Gastrocnemius medialis (tissue), 4 donors: ENCODE measurements around the gene ADIPOQ. TPM values are rescaled to one million over a fixed set of nuclear protein-coding genes. Genes with fewer than 3 reads are reported as not detected.

Experiments used
- ATAC-seq, 2 donors: fragments of 150-250 bp; one replicate each; pipeline ENCODE4 v1.9.1; 2016
- DNase-seq, 2 donors: peaks; one replicate each; pipeline ENCODE4 v3.0.0-alpha.2; 2019
- H3K27ac ChIP-seq, 4 donors: fragments of 200-600 bp; sonication (generic); 1 replicate in 1 of 4; 2 replicates in 3 of 4; pipeline ENCODE4 v1.5.1; 2016 to 2018; ENCODE audit warnings: mild to moderate bottlenecking in 2 of 4, moderate library complexity in 1 of 4
- H3K27me3 ChIP-seq, 3 donors: fragments of 200-600 bp; sonication (generic) in 2 of 3; 1 replicate in 1 of 3; 2 replicates in 2 of 3; pipeline versions ENCODE4 v1.5.1 to v1.6.0; 2016 to 2019; ENCODE audit warnings: mild to moderate bottlenecking in 1 of 3, moderate library complexity in 1 of 3
- H3K36me3 ChIP-seq, 2 donors: fragments of 200-600 bp; sonication (generic) in 1 of 2; one replicate each; pipeline ENCODE4 v1.5.1; 2017 to 2018
- H3K4me1 ChIP-seq, 2 donors: fragments of 200-600 bp; sonication (generic) in 1 of 2; one replicate each; pipeline ENCODE4 v1.5.1; 2016 to 2017; ENCODE audit warnings: mild to moderate bottlenecking in 2 of 2
- H3K4me3 ChIP-seq, 4 donors: fragments of 200-600 bp; sonication (generic) in 3 of 4; 1 replicate in 1 of 4; 2 replicates in 3 of 4; pipeline ENCODE4 v1.5.1; 2016 to 2019; ENCODE audit warnings: mild to moderate bottlenecking in 2 of 4
- H3K9me3 ChIP-seq, 3 donors: fragments of 200-600 bp; sonication (generic) in 2 of 3; 1 replicate in 1 of 3; 2 replicates in 2 of 3; pipeline ENCODE4 v1.5.1; 2016 to 2019
- CTCF ChIP-seq, 5 experiments: fragments of 450-650 bp in 3 of 5; fragments of 200-600 bp in 2 of 5; sonication (generic) in 2 of 5; IDR thresholded peaks in 4 of 5; conservative IDR thresholded peaks in 1 of 5; 1 replicate in 4 of 5; 2 replicates in 1 of 5; pipeline ENCODE4 v1.5.1; 2016 to 2019; ENCODE audit warnings: antibody characterized with exemption in 5 of 5, mild to moderate bottlenecking in 3 of 5, moderate library complexity in 3 of 5
- POLR2A ChIP-seq, 2 donors: fragments of 450-650 bp; IDR thresholded peaks; one replicate each; pipeline ENCODE4 v1.6.1; 2017; ENCODE audit warnings: antibody characterized with exemption in 2 of 2, mild to moderate bottlenecking in 2 of 2, moderate library complexity in 2 of 2
- in situ Hi-C, 4 donors: fragments of 200-750 bp; cut with MboI; loops; one replicate each; pipeline versions ENCODE4 v1.15.0 to v1.8.0; 2017; ENCODE audit warnings: low sequenced_read_pairs in 4 of 4
- intact Hi-C: fragments of 100-400 bp; cut with DNase I; formaldehyde crosslinking; loops from one replicate; pipeline ENCODE4 v1.15.1; 2023; ENCODE audit warnings: low total_unique reads
- total RNA-seq, 4 donors: library from RNA; depleted of rRNA; stranded (reverse); fragments of >200 nt; gene quantifications; one replicate each; pipeline versions ENCODE4 v1.1.0 to v1.2.3, GENCODE V29; 2016

The ADIPOQ gene
- total RNA-seq, 4 donors from 2014 or later, result 0.33 to 4.1 (median 1.8) TPM

- Histone ChIP-seq H3K4me1 (peaks cover 0 to 14% of the 10 kb centered on the region in 2 donors), H3K27me3 (peaks cover 45 to 64% (median 62%) of the 10 kb centered on the region in 3 donors), H3K36me3 (no peaks in the 10 kb centered on the region), H3K9me3 (no peaks in the 10 kb centered on the region), H3K4me3 (peak overlapping the region; percentile 65 to 90 (median 86)), H3K27ac (peak overlapping the region in 3 of 4 donors; percentile 30 to 75 (median 49))
- in situ Hi-C loops, result no loop called here
- peak; percentile 45 to 67 for DNase-seq
- TF ChIP-seq CTCF (IDR thresholded peaks at IDR 0.05 in 4 of 5, conservative IDR thresholded peaks at IDR 0.05 in 1 of 5) (no peak), POLR2A (IDR thresholded peaks at IDR 0.05) (peak; percentile 59 to 61)
- intact Hi-C loops, result loop anchor here (1.0 to 5.0 kb wide), 3 partner anchors 21 to 850 kb away; partner anchors contain the start of genes RFC4 and ST6GAL1
- ATAC-seq, result peak; percentile 87 to 94
These were observed 15.3 kb upstream of the ADIPOQ start for GRCh38 chr3:186826976-186827857.

GRCh38 chr3:186828340-186828739 is 14.2 kb upstream of the ADIPOQ start:
- H3K4me1 ChIP-seq, result peaks cover 0 to 14% of the 10 kb centered on the region in 2 donors
- TF ChIP-seq CTCF (IDR thresholded peaks at IDR 0.05 in 4 of 5, conservative IDR thresholded peaks at IDR 0.05 in 1 of 5) (no peak), POLR2A (IDR thresholded peaks at IDR 0.05) (no peak)
- in situ Hi-C loops, result no loop called here
- H3K27ac ChIP-seq, result no peak overlapping the region
- H3K9me3 ChIP-seq, result no peaks in the 10 kb centered on the region
- no peaks in the 10 kb centered on the region for H3K36me3 ChIP-seq
- H3K27me3 ChIP-seq, result peaks cover 45 to 64% (median 62%) of the 10 kb centered on the region in 3 donors
- intact Hi-C loops, result loop anchor here (5.0 kb wide), 2 partner anchors 104 to 851 kb away; partner anchors contain the start of gene ST6GAL1
- H3K4me3 ChIP-seq, result no peak overlapping the region
- DNase-seq (no peak), ATAC-seq (no peak)

- no peak overlapping the region for H3K4me3 ChIP-seq
- intact Hi-C loops, result no loop called here
- H3K9me3 ChIP-seq, result no peaks in the 10 kb centered on the region
- H3K27me3 ChIP-seq, result peaks cover 26 to 38% (median 38%) of the 10 kb centered on the region in 3 donors
- H3K27ac ChIP-seq, result no peak overlapping the region
- no peak for ATAC-seq
- no peak for TF ChIP-seq CTCF (IDR thresholded peaks at IDR 0.05 in 4 of 5, conservative IDR thresholded peaks at IDR 0.05 in 1 of 5)
- no peak for TF ChIP-seq POLR2A (IDR thresholded peaks at IDR 0.05)
- H3K4me1 ChIP-seq, result peaks cover 0 to 8% of the 10 kb centered on the region in 2 donors
- in situ Hi-C loops, result no loop called here
- no peaks in the 10 kb centered on the region for H3K36me3 ChIP-seq
- DNase-seq, result no peak
These were observed 10.7 kb upstream of the ADIPOQ start for GRCh38 chr3:186831798-186832197.

- H3K36me3 ChIP-seq, result no peaks in the 10 kb centered on the region
- ATAC-seq, result no peak
- no peak overlapping the region for H3K27ac ChIP-seq
- in situ Hi-C loops (no loop called here), intact Hi-C loops (no loop called here)
- H3K9me3 ChIP-seq, result no peaks in the 10 kb centered on the region
- H3K4me1 ChIP-seq, result peaks cover 0 to 6% of the 10 kb centered on the region in 2 donors
- no peak overlapping the region for H3K4me3 ChIP-seq
- H3K27me3 ChIP-seq, result peaks cover 26 to 38% (median 38%) of the 10 kb centered on the region in 3 donors
- DNase-seq, result no peak
- TF ChIP-seq CTCF (IDR thresholded peaks at IDR 0.05 in 4 of 5, conservative IDR thresholded peaks at IDR 0.05 in 1 of 5) (no peak), POLR2A (IDR thresholded peaks at IDR 0.05) (no peak)
These were observed 10.2 kb upstream of the ADIPOQ start for GRCh38 chr3:186832276-186832675.
